DND-41 (cell line): ENCODE measurements around the gene CDA.

ENCODE experiments used
- ATAC-seq: fragments of 200-7000 bp; cut with Tn5 transposase; 3 replicates; pipeline ENCODE4 v1.9.1; 2021; ENCODE audit warnings: low read depth; ENCODE audit not compliant: insufficient read depth
- DNase-seq: peaks from one replicate; pipeline ENCODE4 v3.0.0-alpha.2; 2020
- H2AFZ ChIP-seq: 2 replicates; pipeline ENCODE4 v1.6.0; 2012; ENCODE audit warnings: low read depth, low read length
- H3K27ac ChIP-seq: 2 replicates; pipeline ENCODE4 v1.5.1; 2012; ENCODE audit warnings: low read length, inconsistent platforms
- H3K27me3 ChIP-seq: fragments of 200-600 bp; sonication (generic); 2 replicates; pipeline ENCODE4 v1.6.0; 2012; ENCODE audit warnings: low read length, mild to moderate bottlenecking, inconsistent platforms; ENCODE audit not compliant: insufficient read depth, poor library complexity
- H3K36me3 ChIP-seq: 2 replicates; pipeline ENCODE4 v1.5.1; 2012; ENCODE audit warnings: low read length, inconsistent platforms; ENCODE audit not compliant: insufficient read depth
- H3K4me1 ChIP-seq: 2 replicates; pipeline ENCODE4 v1.5.1; 2012; ENCODE audit warnings: mild to moderate bottlenecking, low read length; ENCODE audit not compliant: insufficient read depth
- H3K4me2 ChIP-seq: 2 replicates; pipeline ENCODE4 v1.6.0; 2012; ENCODE audit warnings: mild to moderate bottlenecking, moderate library complexity, low read length, inconsistent platforms; ENCODE audit not compliant: insufficient read depth
- H3K4me3 ChIP-seq, 2 experiments: fragments of 200-600 bp in 1 of 2; shearing (Covaris generic) in 1 of 2; 2 replicates each; pipeline ENCODE4 v1.5.1; 2012 to 2016; ENCODE audit warnings: inconsistent platforms in 2 of 2, low read length in 2 of 2, mild to moderate bottlenecking in 2 of 2, low read depth in 1 of 2, moderate library complexity in 1 of 2
- H3K79me2 ChIP-seq: 2 replicates; pipeline ENCODE4 v1.6.0; 2012; ENCODE audit warnings: low read length, inconsistent platforms; ENCODE audit not compliant: insufficient read depth
- H3K9ac ChIP-seq: 2 replicates; pipeline ENCODE4 v1.6.0; 2012; ENCODE audit warnings: low read depth, mild to moderate bottlenecking, inconsistent platforms, low read length, moderate library complexity
- H3K9me3 ChIP-seq: 2 replicates; pipeline ENCODE4 v1.5.1; 2012; ENCODE audit warnings: low read length, moderate library complexity, mild to moderate bottlenecking, inconsistent platforms; ENCODE audit not compliant: insufficient read depth, severe bottlenecking
- H4K20me1 ChIP-seq: 2 replicates; pipeline ENCODE4 v1.6.0; 2012; ENCODE audit warnings: low read length; ENCODE audit not compliant: insufficient read depth
- EZH2 ChIP-seq: IDR thresholded peaks from 3 replicates; pipeline ENCODE4 v1.6.1; 2012; ENCODE audit warnings: borderline replicate concordance, low read depth, mild to moderate bottlenecking, moderate library complexity, low read length, inconsistent platforms; ENCODE audit not compliant: severe bottlenecking
- TF ChIP-seq, protein P1 (sequence below): IDR thresholded peaks from 2 replicates; pipeline ENCODE4 v1.5.1; 2012; ENCODE audit warnings: borderline replicate concordance, low read length, moderate library complexity, mild to moderate bottlenecking; ENCODE audit not compliant: poor library complexity, severe bottlenecking; ENCODE audit errors: extremely low read depth

The CDA gene

DNA sequence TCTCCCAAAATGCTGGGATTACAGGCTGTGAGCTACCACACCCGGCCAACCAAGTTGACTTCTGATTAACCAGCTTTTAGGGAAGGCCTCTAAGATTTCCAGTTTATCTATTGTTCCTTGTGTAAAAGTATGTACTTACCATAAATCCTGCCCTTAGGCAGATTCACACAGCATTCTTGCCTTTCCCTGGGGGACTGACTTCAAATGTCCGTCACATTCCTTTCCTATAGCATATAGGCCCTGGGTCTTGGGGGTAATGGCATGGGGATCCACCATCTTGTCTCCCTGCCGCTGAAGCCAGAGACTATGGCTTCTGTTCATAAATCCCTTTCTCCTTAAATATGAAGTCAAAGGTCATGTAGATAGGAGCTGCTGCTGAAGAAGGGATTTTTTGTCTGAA is 43.5 kb downstream of the CDA start:
- Histone ChIP-seq H3K79me2 (no peaks in the 10 kb centered on the region; the same call in 1 of the 2 replicates), H2AFZ (peak overlapping the region; percentile 99), H4K20me1 (peaks cover 4% of the 10 kb centered on the region; the same call in 1 of the 2 replicates), H3K4me2 (no peak overlapping the region), H3K36me3 (no peaks in the 10 kb centered on the region; the same call in 1 of the 2 replicates), H3K9me3 (no peaks in the 10 kb centered on the region), H3K27ac (no peak overlapping the region), H3K4me1 (peaks cover 20% of the 10 kb centered on the region), H3K27me3 (no peaks in the 10 kb centered on the region), H3K4me3 (no peak overlapping the region), H3K9ac (no peak overlapping the region)
- ATAC-seq (no peak), DNase-seq (no peak)
- TF ChIP-seq, protein P1, sequence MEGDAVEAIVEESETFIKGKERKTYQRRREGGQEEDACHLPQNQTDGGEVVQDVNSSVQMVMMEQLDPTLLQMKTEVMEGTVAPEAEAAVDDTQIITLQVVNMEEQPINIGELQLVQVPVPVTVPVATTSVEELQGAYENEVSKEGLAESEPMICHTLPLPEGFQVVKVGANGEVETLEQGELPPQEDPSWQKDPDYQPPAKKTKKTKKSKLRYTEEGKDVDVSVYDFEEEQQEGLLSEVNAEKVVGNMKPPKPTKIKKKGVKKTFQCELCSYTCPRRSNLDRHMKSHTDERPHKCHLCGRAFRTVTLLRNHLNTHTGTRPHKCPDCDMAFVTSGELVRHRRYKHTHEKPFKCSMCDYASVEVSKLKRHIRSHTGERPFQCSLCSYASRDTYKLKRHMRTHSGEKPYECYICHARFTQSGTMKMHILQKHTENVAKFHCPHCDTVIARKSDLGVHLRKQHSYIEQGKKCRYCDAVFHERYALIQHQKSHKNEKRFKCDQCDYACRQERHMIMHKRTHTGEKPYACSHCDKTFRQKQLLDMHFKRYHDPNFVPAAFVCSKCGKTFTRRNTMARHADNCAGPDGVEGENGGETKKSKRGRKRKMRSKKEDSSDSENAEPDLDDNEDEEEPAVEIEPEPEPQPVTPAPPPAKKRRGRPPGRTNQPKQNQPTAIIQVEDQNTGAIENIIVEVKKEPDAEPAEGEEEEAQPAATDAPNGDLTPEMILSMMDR = no peak
- no peak for TF ChIP-seq EZH2

DNA sequence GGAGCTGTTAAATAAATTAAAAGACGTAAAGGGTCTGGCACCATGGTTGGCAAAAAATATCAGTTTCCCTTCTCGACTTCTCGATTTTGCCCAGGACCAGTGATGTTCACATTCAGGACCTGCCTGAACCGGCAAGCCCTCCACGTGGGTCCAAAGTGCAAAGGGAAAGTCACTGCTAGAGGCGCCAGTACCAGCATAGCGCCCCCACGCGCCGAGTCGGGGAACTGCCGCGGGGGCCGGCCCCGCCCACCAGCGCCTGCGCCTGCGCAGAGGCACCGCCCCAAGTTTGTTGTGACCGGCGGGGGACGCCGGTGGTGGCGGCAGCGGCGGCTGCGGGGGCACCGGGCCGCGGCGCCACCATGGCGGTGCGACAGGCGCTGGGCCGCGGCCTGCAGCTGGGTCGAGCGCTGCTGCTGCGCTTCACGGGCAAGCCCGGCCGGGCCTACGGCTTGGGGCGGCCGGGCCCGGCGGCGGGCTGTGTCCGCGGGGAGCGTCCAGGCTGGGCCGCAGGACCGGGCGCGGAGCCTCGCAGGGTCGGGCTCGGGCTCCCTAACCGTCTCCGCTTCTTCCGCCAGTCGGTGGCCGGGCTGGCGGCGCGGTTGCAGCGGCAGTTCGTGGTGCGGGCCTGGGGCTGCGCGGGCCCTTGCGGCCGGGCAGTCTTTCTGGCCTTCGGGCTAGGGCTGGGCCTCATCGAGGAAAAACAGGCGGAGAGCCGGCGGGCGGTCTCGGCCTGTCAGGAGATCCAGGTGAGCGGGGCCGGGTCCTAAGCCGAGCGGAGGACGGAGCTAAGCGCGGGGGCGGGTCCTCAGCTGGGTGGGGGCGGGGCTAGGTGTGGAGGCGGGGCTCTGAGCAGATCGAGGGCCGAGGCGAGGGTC is 44.5 kb downstream of the CDA start, which contains the start of gene PINK1:
Gene PINK1, plus strand, starts transcription at position 269 of the 875 bp plus-strand sequence. Its CDS starts 91 bp downstream, at position 360.
- peak within 1 kb of the TSS; percentile 94 for H3K9ac ChIP-seq
- H3K4me1 ChIP-seq = peaks cover 20% of the 10 kb centered on the region
- peak; percentile 84 for ATAC-seq
- H3K36me3 ChIP-seq = peaks cover 4% of the 10 kb centered on the region
- no peaks in the 10 kb centered on the region for H3K27me3 ChIP-seq
- H3K4me3 ChIP-seq = peak within 1 kb of the TSS; percentile 94 to 95; a peak in 3 of 4 replicates
- H3K79me2 ChIP-seq = no peaks in the 10 kb centered on the region; the same call in 1 of the 2 replicates
- peak within 1 kb of the TSS; percentile 99 for H2AFZ ChIP-seq
- DNase-seq = peak; percentile 82
- H3K9me3 ChIP-seq = no peaks in the 10 kb centered on the region
- H3K4me2 ChIP-seq = peak within 1 kb of the TSS; percentile 77
- peak within 1 kb of the TSS; percentile 66 for H3K27ac ChIP-seq
- peaks cover 4% of the 10 kb centered on the region; the same call in 1 of the 2 replicates for H4K20me1 ChIP-seq
- TF ChIP-seq, protein P1 = peak; percentile 99
- TF ChIP-seq EZH2 = no peak

DNA sequence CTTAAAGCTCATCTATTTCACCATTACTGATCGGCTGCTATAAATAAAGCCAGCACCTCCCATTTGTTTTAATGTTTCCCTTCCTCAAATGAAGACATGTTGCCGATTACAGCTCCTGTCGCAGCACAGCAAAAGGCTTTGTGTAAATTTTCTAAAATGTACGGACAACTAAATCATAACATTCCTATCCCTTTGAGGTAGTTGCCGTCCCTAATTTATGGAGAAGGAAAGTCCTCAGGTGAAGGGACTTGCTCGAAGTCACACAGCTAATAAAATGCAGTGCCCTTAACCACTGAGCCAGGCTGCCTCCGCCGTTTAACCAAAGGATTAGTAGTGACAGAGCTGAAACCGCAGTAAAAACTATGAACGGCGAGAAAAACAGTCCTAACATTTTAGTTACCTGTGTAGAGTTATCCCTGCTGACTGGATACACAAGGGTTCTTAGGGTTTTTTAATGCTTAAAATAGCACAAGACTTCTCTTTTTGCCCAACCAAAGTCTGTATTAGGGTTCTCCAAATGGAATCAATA is 45.2 kb downstream of the CDA start:
- H3K4me2 ChIP-seq = peak overlapping the region; percentile 77
- H3K9me3 ChIP-seq = no peaks in the 10 kb centered on the region
- peak overlapping the region; percentile 58 for H3K27ac ChIP-seq
- no peaks in the 10 kb centered on the region for H3K27me3 ChIP-seq
- H2AFZ ChIP-seq = peak overlapping the region; percentile 74
- H3K79me2 ChIP-seq = no peaks in the 10 kb centered on the region; the same call in 1 of the 2 replicates
- peak; percentile 64 for ATAC-seq
- TF ChIP-seq EZH2 = no peak
- TF ChIP-seq, protein P1 = no peak
- peaks cover 4% of the 10 kb centered on the region for H3K36me3 ChIP-seq
- H4K20me1 ChIP-seq = peaks cover 4% of the 10 kb centered on the region; the same call in 1 of the 2 replicates
- peaks cover 20% of the 10 kb centered on the region for H3K4me1 ChIP-seq
- H3K9ac ChIP-seq = peak overlapping the region; percentile 94
- DNase-seq = peak; percentile 48
- H3K4me3 ChIP-seq = peak overlapping the region; percentile 94 to 95; a peak in 3 of 4 replicates
